GM04504 (cell line): ENCODE results near the gene PON3.
A peak's percentile ranks its signal among the peaks of the same experiment; 100 is the strongest.

Experiments
- DNase-seq: peaks from one replicate; pipeline ENCODE4 v3.0.0-alpha.2; 2012; ENCODE audit warnings: low read depth

The PON3 gene

DNA sequence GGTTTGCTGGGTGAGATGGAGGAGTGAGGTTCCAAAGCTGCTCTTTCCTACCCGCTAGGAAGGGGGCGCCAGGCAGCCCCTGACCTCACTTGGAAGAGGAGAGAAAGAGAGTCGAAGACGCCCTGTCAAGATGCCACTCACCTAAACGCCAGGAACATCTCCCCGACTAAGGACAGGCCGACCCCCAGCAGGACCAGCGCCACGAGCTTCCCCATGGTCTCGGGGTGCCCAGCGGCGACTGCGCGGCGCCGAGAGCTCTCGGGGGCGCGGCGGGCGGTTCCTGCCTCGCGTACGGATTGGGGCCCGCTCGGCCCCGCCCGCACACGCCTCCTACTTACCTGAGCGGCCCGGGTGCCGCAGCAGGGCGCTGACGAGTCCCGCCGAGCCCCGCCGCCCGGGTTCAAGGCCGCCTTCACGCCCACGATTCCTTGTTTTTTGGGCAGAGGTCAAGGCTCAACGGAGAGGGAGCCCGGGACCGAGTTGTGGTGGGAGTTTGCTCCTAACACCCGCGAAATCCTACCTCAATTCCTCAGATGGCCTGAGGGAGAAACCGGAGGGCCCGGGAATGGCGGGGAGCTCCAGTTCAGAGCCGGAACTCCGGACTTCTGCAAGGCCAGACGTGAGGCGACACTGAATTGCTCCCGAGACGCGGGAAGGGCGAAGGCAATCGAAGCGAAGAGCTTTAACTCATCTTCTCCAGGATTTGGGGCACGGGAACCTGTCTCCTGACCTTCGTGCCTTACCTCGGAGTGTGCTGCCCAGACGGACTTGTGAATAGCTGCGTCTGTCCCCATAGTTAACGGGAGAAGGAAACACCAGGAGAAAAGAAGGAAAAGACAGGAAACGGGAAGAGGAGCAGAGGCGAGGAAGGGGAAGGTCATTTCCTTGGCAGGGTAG is at the start of gene PON3:
PON3 (minus strand) TSS at position 240 of the 897 bp plus-strand sequence; CDS start at position 215, 25 bp downstream.
- no peak for DNase-seq

DNA sequence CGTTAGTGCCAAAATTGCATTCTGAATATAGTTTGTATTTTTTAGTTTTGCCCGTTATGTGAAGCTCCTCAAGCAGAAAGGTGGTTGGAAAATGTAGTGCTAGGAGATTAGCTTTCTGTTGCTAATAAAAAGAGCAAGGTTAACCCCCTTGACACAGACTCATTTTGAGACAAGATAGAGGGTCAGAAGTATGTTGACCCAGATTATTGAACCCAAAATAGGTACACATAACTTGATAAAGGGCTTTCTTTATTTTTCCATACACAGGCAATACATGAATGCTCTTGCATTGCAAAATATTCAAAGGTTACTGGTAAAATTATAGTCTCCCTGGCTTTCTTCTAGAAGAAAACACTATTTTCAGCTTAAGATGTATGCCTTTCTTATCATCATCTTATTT is 48.6 kb upstream of the PON3 start:
- DNase-seq: no peak

DNA sequence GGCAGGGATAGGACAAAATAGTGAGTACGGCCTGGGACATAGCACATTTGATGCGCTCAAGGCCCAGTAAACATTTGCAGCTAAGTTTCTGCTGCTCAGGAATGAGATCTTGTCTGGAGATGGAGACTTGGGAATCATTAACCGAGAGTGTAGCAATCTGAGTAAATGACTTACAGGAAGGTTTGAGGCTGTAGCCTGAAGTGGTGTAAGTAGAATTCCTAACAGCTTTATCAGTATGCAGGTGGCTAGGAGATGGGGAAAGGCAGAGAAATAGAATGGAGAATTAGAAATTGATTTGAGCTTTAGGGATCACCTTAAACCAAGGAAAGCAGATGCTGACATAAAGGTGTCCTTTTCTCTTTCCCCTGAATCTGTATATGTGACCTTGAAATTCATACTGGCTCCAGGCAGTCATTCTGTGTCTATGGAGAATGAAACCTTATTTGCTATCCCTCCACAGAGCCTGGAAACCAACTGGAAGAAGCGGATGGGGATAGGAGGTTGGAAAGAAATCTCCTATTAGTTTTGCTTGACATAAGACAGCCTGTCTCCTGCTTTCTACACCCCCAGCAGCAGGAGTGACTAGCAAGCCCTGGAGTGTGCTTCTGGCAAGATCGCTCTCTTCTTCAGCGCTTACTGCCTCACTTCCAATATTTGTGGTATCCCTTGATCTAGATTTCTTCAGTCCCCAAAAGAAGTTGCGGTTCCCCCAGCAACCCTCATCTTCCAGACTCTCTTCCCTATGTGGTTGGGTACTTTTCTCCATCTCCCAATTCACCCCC is 45.1 kb upstream of the PON3 start:
- DNase-seq: no peak

DNA sequence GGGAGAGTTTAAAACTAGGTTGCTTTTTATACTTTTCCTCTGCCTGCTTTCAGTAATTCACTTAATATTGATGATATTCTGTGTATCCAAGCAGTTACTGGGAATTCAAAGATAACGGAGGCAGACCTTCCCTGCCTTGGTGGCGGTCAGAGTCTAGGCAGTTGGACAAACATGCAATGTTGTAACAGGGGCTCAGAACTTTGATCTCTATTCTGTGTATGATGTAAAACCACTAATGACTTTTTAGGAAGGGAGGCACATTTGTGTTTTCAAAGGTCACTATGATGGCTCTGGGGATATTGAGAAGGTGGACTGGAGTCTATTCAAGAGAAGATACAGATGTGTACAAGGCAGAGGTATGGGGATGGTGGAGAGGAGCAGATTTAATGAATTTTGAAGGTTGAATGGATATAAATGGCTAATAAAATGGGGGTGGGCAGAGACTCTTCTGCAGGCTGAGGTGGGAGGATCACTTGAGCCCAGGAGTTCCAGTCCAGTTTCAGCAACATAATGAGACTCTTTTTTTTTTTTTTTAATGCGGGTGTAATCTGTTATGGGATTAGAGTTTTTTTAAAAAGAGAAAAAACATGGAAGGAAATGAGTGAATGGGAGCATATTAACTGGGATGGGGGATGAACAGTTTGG is 44.3 kb upstream of the PON3 start:
- DNase-seq: no peak

DNA sequence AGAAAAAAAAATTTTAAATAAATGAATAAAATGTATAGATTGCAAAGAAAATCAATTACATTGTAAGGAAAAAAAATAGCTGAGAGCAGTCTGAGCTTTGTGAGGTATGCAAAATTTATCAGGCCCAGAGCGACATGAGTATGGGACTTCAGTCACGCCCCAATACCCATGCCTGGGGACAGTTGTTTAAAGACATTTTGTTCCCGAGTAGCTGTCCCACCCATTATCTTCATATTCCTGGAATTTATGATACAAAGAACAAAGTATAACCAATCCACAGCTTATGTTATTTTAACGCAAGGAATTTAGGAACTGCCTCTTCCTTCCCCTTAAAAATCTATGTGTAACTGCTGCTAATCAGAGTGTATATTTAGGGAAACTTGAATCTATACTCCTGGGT is 40.2 kb upstream of the PON3 start:
- DNase-seq: no peak

DNA sequence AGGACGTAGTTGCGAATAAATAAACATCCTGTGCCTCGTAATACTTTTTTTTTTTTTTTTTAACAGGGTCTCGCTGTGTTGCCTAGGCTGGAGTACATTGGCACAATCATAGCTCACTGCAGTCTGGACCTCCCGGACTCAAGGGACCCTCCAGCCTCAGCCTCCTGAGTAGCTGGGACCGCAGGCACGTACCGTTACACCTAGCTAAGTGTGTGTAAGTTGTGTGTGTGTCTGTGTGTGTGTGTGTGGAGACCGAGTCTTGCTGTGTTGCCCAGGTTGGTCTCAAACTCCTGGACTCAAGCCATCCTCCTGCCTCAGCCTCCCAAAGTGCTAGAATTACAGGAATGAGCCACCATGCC is 39.2 kb upstream of the PON3 start:
- DNase-seq: no peak

DNA sequence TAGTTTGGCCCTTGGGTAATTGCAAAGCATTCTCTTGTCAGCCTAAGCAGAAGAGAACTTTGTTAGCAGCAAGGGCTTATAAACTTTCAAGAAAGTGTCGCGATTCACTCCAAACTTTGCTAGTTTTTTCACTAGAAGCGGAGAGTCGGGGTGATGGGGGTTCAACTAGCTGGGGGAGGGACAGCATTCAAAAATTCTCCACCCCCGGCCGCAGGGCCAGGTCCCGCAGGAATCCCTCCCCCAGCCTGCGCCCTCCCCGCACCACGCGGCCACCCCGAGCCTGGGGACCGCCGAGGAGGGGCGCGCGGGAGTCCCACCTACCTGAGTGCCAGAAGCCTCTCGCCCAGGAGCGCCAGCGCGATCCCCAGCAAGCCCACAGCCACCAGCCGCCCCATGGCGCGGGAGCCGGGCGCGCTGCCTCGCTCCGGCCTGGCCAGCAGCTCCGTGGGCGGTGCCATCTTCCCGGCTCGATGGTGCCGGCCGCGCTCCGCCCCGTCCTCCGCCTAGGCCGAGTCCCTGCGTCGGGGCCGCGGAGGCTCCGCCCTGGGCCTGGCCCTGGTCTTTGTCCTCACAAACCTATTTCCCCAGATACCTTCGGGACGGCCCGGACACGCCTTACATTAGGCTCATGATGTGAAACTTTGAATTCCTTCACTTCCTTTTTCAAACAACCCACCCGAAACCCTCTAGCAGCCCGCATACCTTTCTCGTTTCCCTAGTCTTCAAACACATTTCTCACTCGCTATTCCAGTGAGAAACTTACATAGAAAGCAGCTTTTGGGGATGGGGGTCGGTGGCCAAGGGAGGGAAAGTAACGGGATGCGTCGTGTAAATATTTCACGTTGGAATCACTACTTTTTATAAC is 38.6 kb upstream of the PON3 start, which contains the start of gene PON2:
PON2 (minus strand) TSS at position 472 of the 865 bp plus-strand sequence; CDS start at position 395, 77 bp downstream.
- DNase-seq: peak; percentile 47

DNA sequence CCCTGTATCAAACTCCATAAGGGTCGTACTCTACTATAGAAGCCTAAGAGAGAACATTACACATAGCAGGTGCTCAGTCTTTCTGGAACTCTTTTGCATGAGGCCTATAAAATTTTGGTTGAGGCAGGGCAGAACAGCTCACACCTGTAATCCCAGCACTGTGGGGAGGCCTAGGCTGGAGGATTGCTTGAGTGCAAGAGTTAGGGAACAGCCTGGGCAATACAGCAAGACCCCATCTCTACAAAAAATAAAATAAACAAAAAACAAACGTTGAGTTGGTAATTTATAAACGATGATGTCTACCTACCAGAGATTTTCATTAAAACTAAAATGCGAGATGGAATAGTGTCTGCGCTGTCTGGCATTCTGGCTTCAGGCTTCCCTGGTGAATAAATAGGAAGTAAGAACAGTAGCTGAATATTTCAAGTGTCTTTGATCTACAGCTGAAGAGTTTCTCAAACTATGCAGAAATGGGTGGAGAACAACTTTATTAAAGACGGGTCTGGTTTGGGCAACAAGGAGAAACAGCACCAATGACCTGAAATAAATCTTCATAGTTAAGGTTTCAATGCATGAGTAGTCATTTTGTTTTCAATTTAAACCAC is 37.9 kb upstream of the PON3 start:
- DNase-seq: no peak

DNA sequence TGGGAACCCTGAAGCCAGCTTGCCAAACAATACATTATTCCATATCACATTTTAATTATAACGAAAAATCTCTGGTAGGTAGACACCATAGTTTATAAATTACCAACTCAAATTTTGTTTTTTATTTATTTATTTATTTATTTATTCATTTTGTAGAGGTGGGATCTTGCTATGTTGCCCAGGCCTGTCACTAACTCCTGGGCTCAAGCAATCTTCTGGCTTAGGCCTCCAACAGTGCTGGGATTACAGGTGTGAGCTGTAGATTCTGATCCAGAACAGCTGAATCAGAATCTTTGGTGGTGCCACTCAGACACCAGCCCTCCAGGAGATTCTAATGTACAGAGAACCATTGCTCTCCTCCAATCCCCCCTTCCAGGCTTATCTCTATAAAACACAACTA is 37.0 kb upstream of the PON3 start:
- no peak for DNase-seq

DNA sequence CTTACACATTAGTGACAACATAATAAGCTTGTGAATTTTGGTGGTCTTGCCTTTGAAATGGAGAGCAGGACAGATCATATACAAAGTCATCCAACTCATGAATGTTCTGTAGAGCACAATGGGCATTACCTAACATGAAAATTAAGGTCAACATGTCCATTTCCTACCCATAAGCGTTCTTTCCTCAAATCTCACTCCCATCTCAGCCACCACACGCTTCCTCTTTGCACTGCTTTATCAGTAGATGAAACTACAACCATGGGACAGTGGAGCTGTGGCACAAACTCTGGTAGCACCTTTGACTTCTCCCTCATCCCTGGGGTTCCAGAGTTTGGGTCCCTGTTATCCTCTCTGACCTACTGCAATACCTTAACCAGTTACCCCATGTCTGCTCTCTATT is 36.4 kb upstream of the PON3 start:
- DNase-seq: no peak

DNA sequence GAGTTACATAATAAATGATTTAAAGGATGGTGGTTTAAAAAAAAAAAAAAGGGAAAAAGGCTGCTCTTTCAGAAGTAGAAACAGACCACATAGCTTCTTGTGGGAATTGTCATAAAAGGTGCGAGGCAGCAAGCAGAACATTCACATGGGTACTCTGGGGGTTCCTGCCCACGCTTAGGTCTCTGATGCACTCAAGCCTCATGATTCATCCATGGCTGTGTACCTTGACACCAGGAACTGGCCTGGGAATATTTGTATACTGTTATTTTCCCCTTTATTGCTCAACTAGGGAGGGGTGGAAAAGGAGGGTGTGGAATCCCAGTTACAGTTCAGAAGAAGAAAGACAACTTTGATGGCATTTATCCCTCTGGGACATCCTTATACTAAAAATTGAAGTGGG is 34.7 kb upstream of the PON3 start:
- DNase-seq: no peak

DNA sequence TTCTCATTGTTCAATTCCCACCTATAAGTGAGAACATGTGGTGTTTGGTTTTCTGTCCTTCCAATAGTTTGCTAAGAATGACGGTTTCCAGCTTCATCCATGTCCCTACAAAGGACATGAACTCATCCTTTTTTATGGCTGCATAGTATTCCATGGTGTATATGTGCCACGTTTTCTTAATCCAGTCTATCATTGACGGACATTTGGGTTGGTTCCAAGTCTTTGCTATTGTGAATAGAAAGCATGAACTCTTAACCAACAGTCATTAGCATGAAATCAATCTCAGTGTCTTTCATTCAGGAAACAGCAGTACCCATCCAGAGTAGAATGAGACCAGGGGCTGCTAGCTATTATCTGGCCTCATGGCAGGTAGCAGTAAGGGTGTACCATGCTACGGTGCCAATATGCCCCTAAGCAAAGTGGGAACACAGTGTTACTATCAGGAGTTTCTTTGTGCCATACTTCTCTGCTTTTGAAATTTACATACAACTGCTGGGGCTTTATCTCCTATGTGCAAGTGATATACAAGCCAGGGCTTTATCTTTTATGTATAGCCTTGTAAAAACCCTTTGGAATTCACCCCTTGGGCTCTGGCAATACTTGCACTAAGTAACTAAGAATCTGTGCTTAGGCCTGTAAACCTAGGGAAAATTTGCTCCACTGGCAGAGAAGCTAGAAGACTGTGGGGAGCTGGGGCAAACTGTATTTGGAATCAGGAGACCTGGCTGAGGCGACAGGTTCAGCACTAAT is 33.2 kb upstream of the PON3 start:
- DNase-seq: no peak

DNA sequence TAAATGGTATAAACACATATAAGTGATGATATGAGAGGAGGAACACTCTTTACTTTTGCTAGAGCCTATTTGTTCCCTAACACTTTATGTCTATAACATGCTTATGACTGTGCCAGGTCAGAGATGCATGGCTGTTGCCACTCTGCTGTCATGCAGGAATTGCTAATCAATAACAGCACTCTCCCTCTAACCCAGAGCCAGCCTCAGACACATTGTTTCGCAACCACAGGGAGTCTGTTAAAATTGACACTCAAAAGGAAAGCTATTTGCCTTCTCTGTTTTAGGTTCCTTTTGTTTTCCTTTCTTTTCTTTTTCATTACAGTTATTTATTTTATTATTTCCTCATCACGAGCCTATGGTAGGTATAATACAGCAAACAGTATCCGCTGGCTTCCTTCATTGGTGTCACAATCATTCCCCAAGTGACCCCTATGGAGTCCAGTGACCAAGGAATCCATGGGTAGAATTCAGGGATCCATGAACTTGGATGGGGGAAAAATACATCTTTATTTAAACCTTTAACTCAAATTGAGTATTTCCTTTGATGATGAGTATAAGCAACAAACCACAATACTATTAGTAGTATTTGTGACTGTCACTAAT is 31.8 kb upstream of the PON3 start:
- no peak for DNase-seq

DNA sequence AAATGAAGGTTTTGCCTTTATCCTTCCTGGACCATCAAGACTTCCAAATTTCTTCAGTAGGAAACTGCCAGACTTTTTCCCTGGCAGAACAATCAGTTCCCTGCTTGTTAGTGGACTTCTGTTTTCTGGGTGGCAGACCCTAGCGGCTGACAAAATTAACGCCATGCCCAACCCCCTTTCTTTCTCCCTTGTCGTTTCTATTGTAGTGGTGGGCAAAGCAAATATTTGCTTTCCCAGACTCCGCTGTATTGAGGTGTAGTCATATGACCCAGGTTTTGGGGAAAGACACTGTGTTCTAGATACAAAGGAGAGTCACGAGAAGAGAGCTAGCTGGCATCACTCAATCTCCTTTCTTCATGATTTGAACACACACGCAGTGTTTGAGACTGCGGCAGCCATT is 31.0 kb upstream of the PON3 start:
- no peak for DNase-seq

DNA sequence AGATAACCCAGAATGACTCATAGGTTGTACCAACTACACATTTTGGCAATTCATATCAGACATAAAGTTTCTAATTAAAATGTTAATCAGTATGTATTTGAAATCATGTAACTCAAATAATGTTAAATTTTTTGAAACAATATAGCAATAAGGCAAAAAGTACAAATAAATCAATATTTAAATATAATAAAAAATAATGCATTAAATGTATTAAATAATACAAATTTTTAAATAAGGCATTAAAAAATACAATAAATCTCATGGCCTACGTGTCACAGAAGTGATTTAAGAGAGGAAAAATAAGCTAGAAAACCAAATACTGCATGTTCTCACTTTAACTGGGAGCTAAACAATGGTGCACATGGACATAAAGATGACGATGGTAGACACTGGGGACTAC is 29.5 kb upstream of the PON3 start:
- DNase-seq: no peak

DNA sequence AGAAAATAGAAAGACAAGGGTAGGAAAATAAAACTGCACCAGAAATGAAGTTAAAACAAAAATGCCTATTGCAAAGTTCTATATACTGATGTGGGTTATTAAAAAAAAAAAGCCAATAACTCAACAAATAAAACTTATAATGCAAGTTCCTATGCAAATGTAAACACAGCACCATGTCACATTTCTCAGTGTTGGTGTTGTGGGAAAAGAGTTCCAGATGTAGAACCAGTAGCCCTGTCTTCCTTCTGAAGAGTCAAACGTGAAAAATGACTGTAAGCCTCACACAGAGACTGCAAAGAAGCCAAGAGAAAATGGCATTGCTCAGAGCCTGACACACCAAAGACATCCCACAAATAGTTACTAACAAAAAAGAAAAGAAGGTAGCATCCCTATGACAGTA is 28.5 kb upstream of the PON3 start:
- DNase-seq: no peak

DNA sequence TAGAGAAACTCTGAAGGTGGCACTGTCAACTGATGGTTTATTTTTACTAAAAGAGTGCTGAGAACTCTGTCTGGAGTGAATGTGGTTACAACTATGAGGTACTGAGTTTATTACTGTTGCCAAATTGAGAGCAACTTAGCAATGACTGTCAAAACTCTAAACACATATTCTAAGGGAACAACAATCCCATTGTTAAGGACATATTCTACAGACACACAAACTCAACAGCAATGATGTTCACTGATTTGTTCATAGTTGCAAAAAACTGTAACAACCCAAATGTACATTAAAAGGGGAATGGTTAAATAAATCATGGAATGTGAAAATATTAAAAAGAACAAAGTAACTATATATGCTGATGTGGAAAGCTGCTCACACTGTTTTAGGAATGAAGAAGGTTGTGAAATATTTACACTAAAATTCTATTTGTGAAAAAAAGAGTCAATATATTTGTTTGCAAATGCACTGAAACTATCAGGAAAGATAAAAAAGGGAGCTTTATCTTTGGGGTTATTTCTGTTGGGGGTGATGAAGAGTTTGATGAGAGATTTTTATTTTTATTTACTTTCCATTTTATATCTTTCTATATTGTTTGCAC is 25.8 kb upstream of the PON3 start:
- DNase-seq: no peak

DNA sequence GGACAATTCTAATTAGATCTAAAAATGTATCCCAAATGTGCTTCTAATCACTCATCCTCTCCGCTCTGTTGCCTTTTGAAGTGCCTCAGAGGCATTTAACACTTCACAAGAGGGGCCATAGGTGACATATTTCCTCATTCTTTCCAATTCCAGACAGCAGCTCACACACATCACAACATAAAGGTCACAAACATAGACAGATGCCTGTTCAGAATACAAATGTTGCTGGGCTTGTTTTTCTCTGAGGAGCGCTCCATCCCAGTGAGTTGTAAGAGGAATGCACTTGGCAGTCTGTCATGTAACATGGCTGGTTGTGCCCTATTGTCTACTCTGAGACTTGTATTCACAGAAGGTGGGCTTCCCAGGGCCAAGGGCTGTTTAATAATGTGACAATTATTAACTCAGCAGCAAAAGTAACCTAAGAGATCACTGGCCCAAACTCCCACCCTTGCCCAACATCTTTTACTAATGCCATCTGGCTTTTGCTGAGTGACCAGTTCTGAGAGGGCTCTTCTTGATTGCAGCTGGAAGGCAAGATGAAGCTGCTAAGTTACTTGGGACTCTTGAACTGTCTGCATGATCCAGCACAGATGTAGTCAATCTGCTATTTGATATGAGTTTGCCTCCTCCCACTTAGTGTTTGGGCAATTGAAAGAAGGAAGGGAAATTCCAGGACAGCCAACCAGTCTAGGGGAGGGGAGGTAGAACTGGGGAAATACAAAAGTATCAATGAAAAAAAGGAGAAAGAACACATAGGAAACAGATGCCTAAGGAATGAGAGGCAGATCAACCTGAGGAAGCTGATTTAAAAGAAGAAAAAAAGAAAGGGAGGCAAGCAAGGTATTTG is 25.0 kb upstream of the PON3 start:
- no peak for DNase-seq

DNA sequence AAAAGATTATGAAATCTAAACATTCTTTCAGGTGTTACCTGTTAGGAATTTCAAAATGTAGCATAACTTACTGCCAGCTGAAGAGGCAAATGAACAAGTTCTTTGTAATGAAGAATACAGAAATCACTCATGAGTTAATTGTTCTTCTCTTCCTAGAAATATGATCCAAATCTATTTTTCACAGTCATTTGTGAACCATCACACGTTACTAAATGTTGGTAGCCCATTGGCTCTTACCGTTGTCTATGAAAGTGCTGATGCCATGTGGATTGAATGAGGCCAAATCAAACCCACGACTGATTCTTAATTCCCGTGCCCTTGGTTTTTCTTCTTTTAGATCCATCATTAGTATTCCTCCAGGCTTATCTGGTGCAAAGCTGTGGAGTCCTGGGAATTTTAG is 15.9 kb upstream of the PON3 start:
- no peak for DNase-seq
